ENCODE measurements around the gene DRC7.

- no peak for TF ChIP-seq EZH2 (IDR thresholded peaks at IDR 0.05; ENCODE audit: low read depth)
- TF ChIP-seq, protein P1, sequence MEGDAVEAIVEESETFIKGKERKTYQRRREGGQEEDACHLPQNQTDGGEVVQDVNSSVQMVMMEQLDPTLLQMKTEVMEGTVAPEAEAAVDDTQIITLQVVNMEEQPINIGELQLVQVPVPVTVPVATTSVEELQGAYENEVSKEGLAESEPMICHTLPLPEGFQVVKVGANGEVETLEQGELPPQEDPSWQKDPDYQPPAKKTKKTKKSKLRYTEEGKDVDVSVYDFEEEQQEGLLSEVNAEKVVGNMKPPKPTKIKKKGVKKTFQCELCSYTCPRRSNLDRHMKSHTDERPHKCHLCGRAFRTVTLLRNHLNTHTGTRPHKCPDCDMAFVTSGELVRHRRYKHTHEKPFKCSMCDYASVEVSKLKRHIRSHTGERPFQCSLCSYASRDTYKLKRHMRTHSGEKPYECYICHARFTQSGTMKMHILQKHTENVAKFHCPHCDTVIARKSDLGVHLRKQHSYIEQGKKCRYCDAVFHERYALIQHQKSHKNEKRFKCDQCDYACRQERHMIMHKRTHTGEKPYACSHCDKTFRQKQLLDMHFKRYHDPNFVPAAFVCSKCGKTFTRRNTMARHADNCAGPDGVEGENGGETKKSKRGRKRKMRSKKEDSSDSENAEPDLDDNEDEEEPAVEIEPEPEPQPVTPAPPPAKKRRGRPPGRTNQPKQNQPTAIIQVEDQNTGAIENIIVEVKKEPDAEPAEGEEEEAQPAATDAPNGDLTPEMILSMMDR (conservative IDR thresholded peaks at IDR 0.05), result no peak
These were observed 52.5 kb downstream of the DRC7 start for GRCh38 chr16:57747091-57747490.
